ENCODE data around the gene THRB.

DNA sequence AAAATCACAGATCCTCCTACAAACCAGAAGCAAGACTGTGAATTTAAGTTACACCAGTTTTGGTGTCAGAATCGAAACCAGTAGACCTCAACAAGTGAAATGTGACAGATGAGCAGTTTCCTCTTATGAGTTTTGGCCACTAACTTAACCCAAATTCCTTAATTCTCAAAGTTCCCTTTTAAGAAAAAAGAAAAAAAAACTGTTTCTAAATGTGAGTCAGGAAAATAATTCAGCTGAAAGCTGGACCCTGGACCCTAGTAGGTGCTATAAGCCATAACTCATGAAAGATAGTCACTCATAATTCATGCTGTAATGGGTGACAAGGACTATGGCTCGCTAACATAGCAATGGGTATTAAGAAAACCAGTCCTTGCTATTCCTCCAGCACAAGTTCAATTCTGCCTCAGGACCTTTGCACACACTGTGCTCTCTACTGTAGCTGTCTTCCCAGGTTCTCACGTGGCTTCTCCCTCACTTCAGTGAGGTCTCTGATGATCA lies 9.0 kb upstream of the THRB start:
- TF ChIP-seq, protein P1, sequence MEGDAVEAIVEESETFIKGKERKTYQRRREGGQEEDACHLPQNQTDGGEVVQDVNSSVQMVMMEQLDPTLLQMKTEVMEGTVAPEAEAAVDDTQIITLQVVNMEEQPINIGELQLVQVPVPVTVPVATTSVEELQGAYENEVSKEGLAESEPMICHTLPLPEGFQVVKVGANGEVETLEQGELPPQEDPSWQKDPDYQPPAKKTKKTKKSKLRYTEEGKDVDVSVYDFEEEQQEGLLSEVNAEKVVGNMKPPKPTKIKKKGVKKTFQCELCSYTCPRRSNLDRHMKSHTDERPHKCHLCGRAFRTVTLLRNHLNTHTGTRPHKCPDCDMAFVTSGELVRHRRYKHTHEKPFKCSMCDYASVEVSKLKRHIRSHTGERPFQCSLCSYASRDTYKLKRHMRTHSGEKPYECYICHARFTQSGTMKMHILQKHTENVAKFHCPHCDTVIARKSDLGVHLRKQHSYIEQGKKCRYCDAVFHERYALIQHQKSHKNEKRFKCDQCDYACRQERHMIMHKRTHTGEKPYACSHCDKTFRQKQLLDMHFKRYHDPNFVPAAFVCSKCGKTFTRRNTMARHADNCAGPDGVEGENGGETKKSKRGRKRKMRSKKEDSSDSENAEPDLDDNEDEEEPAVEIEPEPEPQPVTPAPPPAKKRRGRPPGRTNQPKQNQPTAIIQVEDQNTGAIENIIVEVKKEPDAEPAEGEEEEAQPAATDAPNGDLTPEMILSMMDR (IDR thresholded peaks at IDR 0.05; ENCODE audit: low read length) = no peak
- no peak for TF ChIP-seq EZH2 (IDR thresholded peaks at IDR 0.05; ENCODE audit: borderline replicate concordance, low read length)
